ENCODE measurements around the gene RIPPLY1. TPM values are rescaled to one million over a fixed set of nuclear protein-coding genes. Genes with fewer than 3 reads are reported as not detected.

RIPPLY1 gene
- polyA plus RNA-seq, 1 of the 3 experiments (the other 2 are of a cell fraction): 0.08 TPM

DNA sequence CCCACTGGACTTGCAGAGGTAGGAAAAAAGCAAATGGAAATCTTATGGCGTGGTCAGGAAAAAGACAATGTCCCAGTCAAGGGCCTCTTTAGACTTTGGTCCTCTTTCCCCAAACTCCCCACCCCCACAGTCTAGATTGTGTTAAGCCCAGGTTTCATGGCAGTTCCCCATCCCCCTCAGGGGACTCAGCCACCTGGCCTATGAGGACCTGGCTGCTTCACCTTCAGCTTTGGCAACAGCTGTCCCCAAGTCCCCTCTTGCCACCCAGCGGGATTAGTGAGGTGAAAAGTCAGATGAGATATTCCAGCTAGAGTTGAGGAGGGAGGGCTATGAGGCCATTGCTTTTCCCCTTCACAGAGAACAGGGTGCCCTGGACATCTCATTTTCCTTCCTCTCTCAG, 457 bp downstream of the RIPPLY1 start (continued):
- TF ChIP-seq, protein P1, sequence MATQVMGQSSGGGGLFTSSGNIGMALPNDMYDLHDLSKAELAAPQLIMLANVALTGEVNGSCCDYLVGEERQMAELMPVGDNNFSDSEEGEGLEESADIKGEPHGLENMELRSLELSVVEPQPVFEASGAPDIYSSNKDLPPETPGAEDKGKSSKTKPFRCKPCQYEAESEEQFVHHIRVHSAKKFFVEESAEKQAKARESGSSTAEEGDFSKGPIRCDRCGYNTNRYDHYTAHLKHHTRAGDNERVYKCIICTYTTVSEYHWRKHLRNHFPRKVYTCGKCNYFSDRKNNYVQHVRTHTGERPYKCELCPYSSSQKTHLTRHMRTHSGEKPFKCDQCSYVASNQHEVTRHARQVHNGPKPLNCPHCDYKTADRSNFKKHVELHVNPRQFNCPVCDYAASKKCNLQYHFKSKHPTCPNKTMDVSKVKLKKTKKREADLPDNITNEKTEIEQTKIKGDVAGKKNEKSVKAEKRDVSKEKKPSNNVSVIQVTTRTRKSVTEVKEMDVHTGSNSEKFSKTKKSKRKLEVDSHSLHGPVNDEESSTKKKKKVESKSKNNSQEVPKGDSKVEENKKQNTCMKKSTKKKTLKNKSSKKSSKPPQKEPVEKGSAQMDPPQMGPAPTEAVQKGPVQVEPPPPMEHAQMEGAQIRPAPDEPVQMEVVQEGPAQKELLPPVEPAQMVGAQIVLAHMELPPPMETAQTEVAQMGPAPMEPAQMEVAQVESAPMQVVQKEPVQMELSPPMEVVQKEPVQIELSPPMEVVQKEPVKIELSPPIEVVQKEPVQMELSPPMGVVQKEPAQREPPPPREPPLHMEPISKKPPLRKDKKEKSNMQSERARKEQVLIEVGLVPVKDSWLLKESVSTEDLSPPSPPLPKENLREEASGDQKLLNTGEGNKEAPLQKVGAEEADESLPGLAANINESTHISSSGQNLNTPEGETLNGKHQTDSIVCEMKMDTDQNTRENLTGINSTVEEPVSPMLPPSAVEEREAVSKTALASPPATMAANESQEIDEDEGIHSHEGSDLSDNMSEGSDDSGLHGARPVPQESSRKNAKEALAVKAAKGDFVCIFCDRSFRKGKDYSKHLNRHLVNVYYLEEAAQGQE (IDR thresholded peaks at IDR 0.05; ENCODE audit: low read depth, low read length): no peak
- TF ChIP-seq MEF2A (IDR thresholded peaks at IDR 0.05; ENCODE audit: borderline replicate concordance, low read depth): no peak

DNA sequence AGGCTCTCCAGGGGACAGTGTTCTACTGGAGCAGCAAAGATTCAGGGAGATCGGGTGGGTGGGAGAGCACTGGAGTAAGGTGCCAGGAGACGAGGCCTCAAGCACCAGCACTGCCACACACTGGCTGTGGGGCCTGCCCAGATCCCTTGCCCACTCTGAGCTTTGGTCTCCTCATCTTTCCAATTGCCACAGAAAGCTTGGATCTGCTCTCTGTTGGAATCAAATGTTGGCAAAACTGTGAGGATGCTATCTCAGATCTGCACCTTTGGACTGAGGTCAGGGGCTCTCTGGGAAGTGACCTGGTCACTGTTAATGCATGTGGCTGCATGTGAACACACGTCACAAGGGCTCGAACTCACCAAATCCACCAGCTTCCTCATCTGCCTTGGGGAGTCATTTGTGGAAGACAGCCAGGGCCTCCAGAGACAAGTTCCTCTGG, 1.3 kb downstream of the RIPPLY1 start:
- no peak overlapping the region for H3K9ac ChIP-seq
- no peaks in the 10 kb centered on the region for H3K9me3 ChIP-seq
- no peak overlapping the region for H3K27ac ChIP-seq (ENCODE audit: low read depth in 2 of 2, low read length in 1 of 2)
- H3K79me2 ChIP-seq (ENCODE audit: insufficient read depth): no peaks in the 10 kb centered on the region
- H2AFZ ChIP-seq (ENCODE audit: low read depth): no peak overlapping the region
- no peaks in the 10 kb centered on the region; a peak in 1 of 4 replicates for H3K4me1 ChIP-seq (ENCODE audit: control insufficient read depth in 1 of 2, insufficient read depth in 2 of 2, low read depth in 1 of 2, low read length in 1 of 2)
- no peak for TF ChIP-seq FOXM1 (IDR thresholded peaks at IDR 0.05; ENCODE audit: low read depth)
- no peak for TF ChIP-seq YY1 (IDR thresholded peaks at IDR 0.05; ENCODE audit: low read depth)
- no peak for TF ChIP-seq JUND (IDR thresholded peaks at IDR 0.05)
- no peak for TF ChIP-seq POLR2AphosphoS5 (IDR thresholded peaks at IDR 0.05; ENCODE audit: low read depth, low read length)
- TF ChIP-seq SIN3A (IDR thresholded peaks at IDR 0.05; ENCODE audit: borderline replicate concordance, low read depth, low read length): no peak
- no peak for TF ChIP-seq ELF1 (IDR thresholded peaks at IDR 0.05)
- TF ChIP-seq RFX5 (IDR thresholded peaks at IDR 0.05; ENCODE audit: low read length): no peak
- TF ChIP-seq, protein P2, sequence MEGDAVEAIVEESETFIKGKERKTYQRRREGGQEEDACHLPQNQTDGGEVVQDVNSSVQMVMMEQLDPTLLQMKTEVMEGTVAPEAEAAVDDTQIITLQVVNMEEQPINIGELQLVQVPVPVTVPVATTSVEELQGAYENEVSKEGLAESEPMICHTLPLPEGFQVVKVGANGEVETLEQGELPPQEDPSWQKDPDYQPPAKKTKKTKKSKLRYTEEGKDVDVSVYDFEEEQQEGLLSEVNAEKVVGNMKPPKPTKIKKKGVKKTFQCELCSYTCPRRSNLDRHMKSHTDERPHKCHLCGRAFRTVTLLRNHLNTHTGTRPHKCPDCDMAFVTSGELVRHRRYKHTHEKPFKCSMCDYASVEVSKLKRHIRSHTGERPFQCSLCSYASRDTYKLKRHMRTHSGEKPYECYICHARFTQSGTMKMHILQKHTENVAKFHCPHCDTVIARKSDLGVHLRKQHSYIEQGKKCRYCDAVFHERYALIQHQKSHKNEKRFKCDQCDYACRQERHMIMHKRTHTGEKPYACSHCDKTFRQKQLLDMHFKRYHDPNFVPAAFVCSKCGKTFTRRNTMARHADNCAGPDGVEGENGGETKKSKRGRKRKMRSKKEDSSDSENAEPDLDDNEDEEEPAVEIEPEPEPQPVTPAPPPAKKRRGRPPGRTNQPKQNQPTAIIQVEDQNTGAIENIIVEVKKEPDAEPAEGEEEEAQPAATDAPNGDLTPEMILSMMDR (IDR thresholded peaks at IDR 0.05): no peak
- TF ChIP-seq, protein P3, sequence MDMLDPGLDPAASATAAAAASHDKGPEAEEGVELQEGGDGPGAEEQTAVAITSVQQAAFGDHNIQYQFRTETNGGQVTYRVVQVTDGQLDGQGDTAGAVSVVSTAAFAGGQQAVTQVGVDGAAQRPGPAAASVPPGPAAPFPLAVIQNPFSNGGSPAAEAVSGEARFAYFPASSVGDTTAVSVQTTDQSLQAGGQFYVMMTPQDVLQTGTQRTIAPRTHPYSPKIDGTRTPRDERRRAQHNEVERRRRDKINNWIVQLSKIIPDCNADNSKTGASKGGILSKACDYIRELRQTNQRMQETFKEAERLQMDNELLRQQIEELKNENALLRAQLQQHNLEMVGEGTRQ (IDR thresholded peaks at IDR 0.05; ENCODE audit: borderline replicate concordance, low read depth, low read length): no peak
- no peak for TF ChIP-seq TEAD4 (IDR thresholded peaks at IDR 0.05; ENCODE audit: borderline replicate concordance, insufficient read depth)
- no peak for TF ChIP-seq PBX3 (IDR thresholded peaks at IDR 0.05)
- TF ChIP-seq CHD2 (IDR thresholded peaks at IDR 0.05; ENCODE audit: low read length, partially characterized antibody): no peak
- TF ChIP-seq GATA2 (CRISPR knock-in tag; IDR thresholded peaks at IDR 0.05): no peak
- TF ChIP-seq EZH2phosphoT487 (IDR thresholded peaks at IDR 0.05; ENCODE audit: borderline replicate concordance, low read depth): no peak
- TF ChIP-seq USF1 (IDR thresholded peaks at IDR 0.05; ENCODE audit: borderline replicate concordance, low read depth): no peak
- no peak for TF ChIP-seq RAD21 (IDR thresholded peaks at IDR 0.05; ENCODE audit: low read length)
- no peak for TF ChIP-seq EP300 (IDR thresholded peaks at IDR 0.05; ENCODE audit: borderline replicate concordance in 1 of 2, low read depth in 1 of 2, low read length in 1 of 2)
- no peak for TF ChIP-seq IRF3 (IDR thresholded peaks at IDR 0.05; ENCODE audit: low read depth, low read length)
- TF ChIP-seq NRF1 (IDR thresholded peaks at IDR 0.05; ENCODE audit: low read depth, low read length): no peak
- no peak for TF ChIP-seq SMC3 (IDR thresholded peaks at IDR 0.05; ENCODE audit: low read depth, low read length)
- no peak overlapping the region for H3K4me2 ChIP-seq
- ChIA-PET POLR2A (no interaction called here), CTCF (interaction anchor here (1.0 to 5.2 kb wide), 3 partner anchors 8 to 27 kb away, joined by 3 to 35 read pairs (median 6); no protein-coding TSS in a partner anchor)
- H3F3A ChIP-seq (replicated peaks; ENCODE audit: insufficient read depth): no peaks in the 10 kb centered on the region
- H3K27me3 ChIP-seq (ENCODE audit: insufficient read depth): peaks cover 8% of the 10 kb centered on the region; the same call in 1 of the 2 replicates
- WGBS (ENCODE audit: low lambda C conversion rate): 51% methylated on average over 4 of the region's 4 CpGs
- no peaks in the 10 kb centered on the region for H3K9me2 ChIP-seq
- H3K4me3 ChIP-seq (ENCODE audit: low read depth in 2 of 2, low read length in 1 of 2): no peak overlapping the region
- H3K36me3 ChIP-seq (replicated peaks in 1 of 2; ENCODE audit: control insufficient read depth in 1 of 2, insufficient read depth in 2 of 2, low read length in 1 of 2): no peaks in the 10 kb centered on the region
- H4K20me1 ChIP-seq (ENCODE audit: insufficient read depth): no peaks in the 10 kb centered on the region
- DNase-seq: no peak

All from SK-N-SH (cell line).